H1 (cell line): ENCODE results near the gene GNGT2. TPM values are rescaled to one million over a fixed set of nuclear protein-coding genes. Genes with fewer than 3 reads are reported as not detected.

Experiments
- CTCF ChIA-PET: fragments of 300-600 bp; sonication (Branson Sonifier 250); formaldehyde crosslinking; loops from one replicate; lab custom pipeline; 2021; ENCODE audit not compliant: partially characterized antibody; lab: Charles Lee
- POLR2A ChIA-PET: fragments of 300-600 bp; sonication (Branson Sonifier 250); formaldehyde crosslinking; loops from one replicate; lab custom pipeline; 2021; ENCODE audit warnings: inconsistent platforms; ENCODE audit not compliant: partially characterized antibody; lab: Charles Lee
- DNase-seq, 2 experiments: peaks; one replicate each; pipeline versions ENCODE4 v3.0.0 to v3.0.0-alpha.2; 2010 to 2022; ENCODE audit warnings: low spot score in 2 of 2, low read depth in 1 of 2, mixed read lengths in 1 of 2
- FAIRE-seq: peaks from 2 replicates; lab custom pipeline; 2011; peaks lifted over from hg19 to GRCh38; lab: Jason Lieb, UNC
- H2AFZ ChIP-seq: 2 replicates; pipeline ENCODE4 v1.8.1; 2012; ENCODE audit warnings: low read length, inconsistent platforms
- H2AK5ac ChIP-seq: 2 replicates; pipeline ENCODE4 v1.6.1; 2013; ENCODE audit warnings: low read depth, low read length
- H2BK120ac ChIP-seq: replicated peaks from 2 replicates; pipeline ENCODE3; 2013; ENCODE audit warnings: low read depth, low read length, inconsistent platforms
- H2BK12ac ChIP-seq: 2 replicates; pipeline ENCODE4 v1.6.1; 2013; ENCODE audit warnings: low read depth, low read length
- H2BK15ac ChIP-seq: 2 replicates; pipeline ENCODE4 v1.6.1; 2013; ENCODE audit warnings: low read length
- H2BK20ac ChIP-seq: 2 replicates; pipeline ENCODE4 v1.6.1; 2013; ENCODE audit warnings: low read length
- H2BK5ac ChIP-seq: 2 replicates; pipeline ENCODE4 v1.6.1; 2013; ENCODE audit warnings: low read depth, low read length
- H3K14ac ChIP-seq: 2 replicates; pipeline ENCODE4 v1.6.1; 2013; ENCODE audit warnings: inconsistent platforms; ENCODE audit not compliant: insufficient read length
- H3K18ac ChIP-seq: 2 replicates; pipeline ENCODE4 v1.6.1; 2013; ENCODE audit warnings: low read length; ENCODE audit errors: extremely low read depth
- H3K23ac ChIP-seq: 2 replicates; pipeline ENCODE4 v1.6.1; 2013; ENCODE audit warnings: inconsistent platforms; ENCODE audit not compliant: insufficient read length
- H3K23me2 ChIP-seq: 2 replicates; pipeline ENCODE4 v1.6.1; 2013; ENCODE audit warnings: low read depth, low read length
- H3K27ac ChIP-seq: 2 replicates; pipeline ENCODE4 v1.6.1; 2011; ENCODE audit warnings: low read depth, low read length, inconsistent platforms
- H3K27me3 ChIP-seq, 4 experiments: replicated peaks in 1 of 4; 1 replicate in 1 of 4; 2 replicates in 3 of 4; pipeline versions ENCODE4 v1.6.1 to v1.8.1; 2011 to 2013; ENCODE audit warnings: low read length in 3 of 4, mild to moderate bottlenecking in 3 of 4, inconsistent platforms in 2 of 4, mixed read lengths in 2 of 4, moderate library complexity in 1 of 4; ENCODE audit not compliant: control insufficient read depth in 3 of 4, insufficient read depth in 3 of 4; ENCODE audit errors: extremely low read depth in 1 of 4
- H3K36me3 ChIP-seq, 4 experiments: 2 replicates each; pipeline versions ENCODE4 v1.6.1 to v1.8.1; 2011 to 2013; ENCODE audit warnings: mild to moderate bottlenecking in 4 of 4, low read length in 3 of 4, moderate library complexity in 2 of 4, control low read depth in 1 of 4, inconsistent platforms in 1 of 4; ENCODE audit not compliant: insufficient read depth in 4 of 4, control insufficient read depth in 2 of 4
- H3K4ac ChIP-seq: replicated peaks from 2 replicates; pipeline ENCODE3; 2013; ENCODE audit warnings: low read length, low read depth, mixed read lengths, inconsistent platforms; ENCODE audit not compliant: insufficient read length
- H3K4me1 ChIP-seq, 4 experiments: replicated peaks in 1 of 4; 1 replicate in 1 of 4; 2 replicates in 3 of 4; pipeline versions ENCODE4 v1.6.1 to v1.8.1; 2011 to 2013; ENCODE audit warnings: low read length in 3 of 4, inconsistent platforms in 2 of 4, mixed read lengths in 1 of 4; ENCODE audit not compliant: insufficient read depth in 4 of 4, control insufficient read depth in 3 of 4
- H3K4me2 ChIP-seq, 2 experiments: 2 replicates each; pipeline versions ENCODE4 v1.6.1 to v1.8.1; 2011 to 2013; ENCODE audit warnings: low read depth in 2 of 2, low read length in 2 of 2, control low read depth in 1 of 2, inconsistent platforms in 1 of 2, mild to moderate bottlenecking in 1 of 2; ENCODE audit not compliant: insufficient read depth in 1 of 2
- H3K4me3 ChIP-seq, 4 experiments: fragments of 200-600, 300-600 bp in 1 of 4; sonication (generic), shearing (Covaris generic), sonication (Bioruptor Twin) in 1 of 4; 2 replicates each; pipeline versions ENCODE4 v1.5.1 to v1.8.1; 2011 to 2016; ENCODE audit warnings: low read length in 4 of 4, low read depth in 3 of 4, control low read depth in 2 of 4, inconsistent platforms in 2 of 4, mild to moderate bottlenecking in 2 of 4, mixed read lengths in 1 of 4, moderate library complexity in 1 of 4; ENCODE audit not compliant: insufficient read depth in 2 of 4; ENCODE audit errors: extremely low read depth in 1 of 4
- H3K56ac ChIP-seq: replicated peaks from 2 replicates; pipeline ENCODE3; 2013; ENCODE audit warnings: low read depth, mild to moderate bottlenecking, mixed read lengths, low read length, inconsistent platforms; ENCODE audit not compliant: insufficient read length
- H3K79me1 ChIP-seq: 2 replicates; pipeline ENCODE4 v1.6.1; 2013; ENCODE audit warnings: low read depth, low read length, control low read depth
- H3K79me2 ChIP-seq, 2 experiments: 2 replicates each; pipeline versions ENCODE4 v1.6.1 to v1.8.1; 2012 to 2013; ENCODE audit warnings: low read length in 2 of 2, mild to moderate bottlenecking in 2 of 2, inconsistent platforms in 1 of 2; ENCODE audit not compliant: insufficient read depth in 2 of 2, control insufficient read depth in 1 of 2
- H3K9ac ChIP-seq, 4 experiments: replicated peaks in 1 of 4; 1 replicate in 1 of 4; 2 replicates in 3 of 4; pipeline versions ENCODE4 v1.6.1 to v1.8.1; 2011 to 2013; ENCODE audit warnings: low read depth in 3 of 4, low read length in 3 of 4, control low read depth in 2 of 4, mild to moderate bottlenecking in 2 of 4, moderate library complexity in 2 of 4, inconsistent platforms in 1 of 4; ENCODE audit errors: extremely low read depth in 1 of 4
- H3K9me3 ChIP-seq, 2 experiments: 2 replicates each; pipeline versions ENCODE4 v1.6.1 to v1.8.1; 2012 to 2013; ENCODE audit warnings: mild to moderate bottlenecking in 2 of 2, moderate library complexity in 2 of 2, control low read depth in 1 of 2, inconsistent platforms in 1 of 2, low read depth in 1 of 2, low read length in 1 of 2, mixed read lengths in 1 of 2; ENCODE audit not compliant: insufficient read depth in 2 of 2
- H4K20me1 ChIP-seq, 2 experiments: replicated peaks in 1 of 2; 2 replicates each; pipeline versions ENCODE3 to v1.8.1; 2011 to 2013; ENCODE audit warnings: inconsistent platforms in 2 of 2, low read length in 2 of 2, mild to moderate bottlenecking in 1 of 2; ENCODE audit not compliant: insufficient read depth in 2 of 2, control insufficient read depth in 1 of 2
- H4K5ac ChIP-seq: 2 replicates; pipeline ENCODE4 v1.6.1; 2013; ENCODE audit warnings: low read length, low read depth, mixed read lengths, inconsistent platforms; ENCODE audit not compliant: insufficient read length
- H4K8ac ChIP-seq: 2 replicates; pipeline ENCODE4 v1.8.0; 2013; ENCODE audit warnings: mild to moderate bottlenecking, moderate library complexity, low read length, inconsistent platforms; ENCODE audit not compliant: insufficient read depth; ENCODE audit errors: extremely low read depth
- H4K91ac ChIP-seq: replicated peaks from 2 replicates; pipeline ENCODE3; 2013; ENCODE audit warnings: low read length, mixed read lengths, inconsistent platforms; ENCODE audit not compliant: insufficient read length
- ASH2L ChIP-seq: fragments of 200-600, 300-600 bp; sonication (generic); IDR thresholded peaks from one replicate; pipeline ENCODE4 v1.7.1; 2017; ENCODE audit warnings: low read length
- BCL11A ChIP-seq, 2 experiments: IDR thresholded peaks; one replicate each; pipeline ENCODE4 v1.6.1; 2011; ENCODE audit warnings: low read depth in 2 of 2, low read length in 2 of 2, mild to moderate bottlenecking in 2 of 2
- CBX5 ChIP-seq: fragments of 300-800, 300-1000 bp; sonication (generic); IDR thresholded peaks from 2 replicates; pipeline ENCODE4 v1.7.1; 2016; ENCODE audit warnings: antibody characterized with exemption, low read length, low read depth
- HDAC2 ChIP-seq, 2 experiments: fragments of 300-600 bp in 1 of 2; sonication (generic) in 1 of 2; IDR thresholded peaks; 2 replicates each; pipeline ENCODE4 v1.6.1; 2011 to 2012; ENCODE audit warnings: low read depth in 2 of 2, low read length in 2 of 2, mild to moderate bottlenecking in 2 of 2, moderate library complexity in 2 of 2, borderline replicate concordance in 1 of 2, inconsistent platforms in 1 of 2
- KDM4A ChIP-seq: IDR thresholded peaks from one replicate; pipeline ENCODE4 v1.7.1; 2012; ENCODE audit warnings: low read depth, mild to moderate bottlenecking, moderate library complexity, low read length, inconsistent platforms; ENCODE audit not compliant: severe bottlenecking
- POLR2A ChIP-seq, 2 experiments: IDR thresholded peaks; 1 replicate in 1 of 2; 2 replicates in 1 of 2; pipeline ENCODE4 v1.6.1; 2011; ENCODE audit warnings: low read depth in 2 of 2, low read length in 2 of 2, mild to moderate bottlenecking in 2 of 2; ENCODE audit errors: control extremely low read depth in 1 of 2
- SAP30 ChIP-seq: fragments of 300-600 bp; sonication (generic); IDR thresholded peaks from 2 replicates; pipeline ENCODE4 v1.7.1; 2012; ENCODE audit warnings: low read length, moderate library complexity, mild to moderate bottlenecking, inconsistent platforms; ENCODE audit not compliant: insufficient read depth, insufficient replicate concordance
- SP4 ChIP-seq: IDR thresholded peaks from 2 replicates; pipeline ENCODE4 v1.6.1; 2012; ENCODE audit warnings: low read length, inconsistent platforms
- TAF1 ChIP-seq: IDR thresholded peaks from 2 replicates; pipeline ENCODE4 v1.6.1; 2011; ENCODE audit warnings: mild to moderate bottlenecking, low read depth, low read length
- TAF7 ChIP-seq: optimal IDR thresholded peaks from 2 replicates; pipeline ENCODE3; 2011; ENCODE audit warnings: low read depth, mild to moderate bottlenecking, inconsistent platforms, low read length, moderate library complexity, borderline replicate concordance
- TBP ChIP-seq: IDR thresholded peaks from 2 replicates; pipeline ENCODE4 v1.6.1; 2011; ENCODE audit warnings: low read depth, low read length, improper control_type of control experiment
- WGBS, 2 experiments: shearing (Covaris generic) in 1 of 2; methylation state at CpG; one replicate each; pipeline versions ENCODE4 v1.1.6 to v1.1.7; 2013 to 2015; ENCODE audit warnings: low lambda C conversion rate in 2 of 2, mixed read lengths in 2 of 2, inconsistent platforms in 1 of 2, low coverage in 1 of 2, missing lambda C conversion rate in 1 of 2; ENCODE audit not compliant: insufficient replicate concordance in 2 of 2, insufficient coverage in 1 of 2, insufficient read length in 1 of 2; ENCODE audit errors: extremely low coverage in 1 of 2, missing lambda C conversion rate in 1 of 2; 5-methylcytosine and 5-hydroxymethylcytosine counted together
- polyA plus RNA-seq, 7 experiments: library from polyadenylated mRNA; depleted of rRNA in 3 of 7; stranded (reverse) in 5 of 7; unstranded in 2 of 7; fragments of >200 nt in 5 of 7; fragments of 200-250 nt in 2 of 7; gene quantifications; 1 replicate in 5 of 7; 2 replicates in 1 of 7; 4 replicates in 1 of 7; pipeline versions ENCODE4 v1.2.1 to v1.2.3, GENCODE V29; 2011 to 2013; ENCODE audit warnings: missing spikeins in 2 of 7, mixed read lengths in 2 of 7
- total RNA-seq: library from RNA; stranded (reverse); fragmentation: NEBNext Ultra II Directional; extraction: Animal tissue kit (Norgen Biotek cat#: 25700); gene quantifications from 2 replicates; pipeline ENCODE4 v1.2.1, GENCODE V29; 2021

Gene GNGT2
- total and polyA plus RNA-seq, 2 of the 8 experiments (the other 6 are each of a cell fraction or from before 2014, with no cell fraction given), result 1.3 to 1.4 TPM

GRCh38 chr17:49191917-49192741 is 18.2 kb downstream of the GNGT2 start:
- Histone ChIP-seq H2BK12ac (no peak overlapping the region; the same call in 1 of the 2 replicates), H3K4me1 (peaks cover 0 to 3% (median 1%) of the 10 kb centered on the region in 4 experiments; a peak in 1 of 7 replicates), H4K8ac (peak overlapping the region; percentile 98; the same call in 1 of the 2 replicates), H3K23me2 (peaks cover 13% of the 10 kb centered on the region), H4K5ac (peak overlapping the region; percentile 90), H3K9ac (peak overlapping the region; percentile 56 to 88 (median 84)), H3K14ac (no peak overlapping the region), H3K4me2 (peak overlapping the region; percentile 86 to 99), H2BK5ac (peak overlapping the region; percentile 95), H3K18ac (peak overlapping the region; percentile 96), H3K4me3 (peak overlapping the region; percentile 78 to 97 (median 95)), H2AK5ac (no peak overlapping the region), H4K91ac (peak overlapping the region; percentile 87), H3K36me3 (no peaks in the 10 kb centered on the region), H2AFZ (peak overlapping the region; percentile 79), H3K4ac (peak overlapping the region; percentile 90), H2BK120ac (no peak overlapping the region), H3K27me3 (no peaks in the 10 kb centered on the region), H3K23ac (no peak overlapping the region), H3K79me1 (no peaks in the 10 kb centered on the region), H3K27ac (peak overlapping the region; percentile 82; the same call in 1 of the 2 replicates), H3K79me2 (no peaks in the 10 kb centered on the region), H4K20me1 (no peaks in the 10 kb centered on the region), H2BK20ac (no peak overlapping the region), H3K56ac (peak overlapping the region; percentile 81), H2BK15ac (peak overlapping the region; percentile 61; the same call in 1 of the 2 replicates), H3K9me3 (no peaks in the 10 kb centered on the region)
- CTCF ChIA-PET, result interaction anchor here (0.6 to 1.5 kb wide), 7 partner anchors 10 to 99 kb away, joined by 3 to 7 read pairs (median 4); no protein-coding TSS in a partner anchor
- DNase-seq, result peak; percentile 70 to 99
- WGBS, 2 experiments, result 1% methylated on average over 53 of the region's 53 CpGs; no CpG with 5 or more reads in 1 of the 2 experiments
- no peak for FAIRE-seq
- POLR2A ChIA-PET, result interaction anchor here (0.8 to 3.8 kb wide), 8 partner anchors 9 to 196 kb away, joined by 3 to 13 read pairs (median 4); partner anchors contain the start of gene PHOSPHO1
- peak; percentile 26; the same call in 1 of the 2 replicates for TF ChIP-seq TAF1
- TF ChIP-seq BCL11A (IDR thresholded peaks at IDR 0.05; ENCODE audit: low read depth in 2 of 2, low read length in 2 of 2), result no peak
- TF ChIP-seq ASH2L, result peak; percentile 100
- peak in 1 of 2 experiments; percentile 35; a peak in 2 of 3 replicates for TF ChIP-seq POLR2A (IDR thresholded peaks at IDR 0.05; ENCODE audit: control extremely low read depth in 1 of 2, low read depth in 2 of 2, low read length in 2 of 2)
- TF ChIP-seq SAP30, result no peak
- TF ChIP-seq CBX5, result no peak
- TF ChIP-seq SP4, result no peak; the same call in 1 of the 2 replicates
- peak; percentile 77 for TF ChIP-seq KDM4A
- TF ChIP-seq HDAC2 (IDR thresholded peaks at IDR 0.05; ENCODE audit: borderline replicate concordance in 1 of 2, low read depth in 2 of 2, low read length in 2 of 2), result 0 out of 4 replicates have a peak, but pooled peaks of 1 of the 2 experiments have one; percentile 33
- TF ChIP-seq TAF7, result peak; percentile 89
- peak; percentile 99 for TF ChIP-seq TBP
